ENCODE results near the gene BRIX1.

DNA sequence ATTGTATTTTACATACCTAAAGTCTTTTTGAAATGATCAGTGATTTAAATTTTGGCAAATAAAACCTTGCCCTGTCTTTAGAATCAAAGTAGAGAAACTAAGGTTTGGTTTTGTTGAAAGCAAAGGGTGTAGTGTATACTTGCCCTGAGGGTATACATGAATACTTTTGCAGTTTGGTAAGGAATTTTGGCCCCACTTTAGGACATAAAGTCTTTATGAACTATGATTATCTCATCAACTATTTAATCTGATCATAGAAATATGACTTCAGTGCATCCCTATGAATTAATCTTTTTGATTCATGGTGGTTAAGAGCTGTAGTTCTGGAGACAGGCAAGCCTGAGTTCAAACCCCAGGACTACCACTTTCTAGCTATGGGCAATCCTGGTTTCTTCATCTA lies 17.9 kb upstream of the BRIX1 start:
- no peak for TF ChIP-seq YY1 (IDR thresholded peaks at IDR 0.05; ENCODE audit: low read depth)
- TF ChIP-seq, protein P1, sequence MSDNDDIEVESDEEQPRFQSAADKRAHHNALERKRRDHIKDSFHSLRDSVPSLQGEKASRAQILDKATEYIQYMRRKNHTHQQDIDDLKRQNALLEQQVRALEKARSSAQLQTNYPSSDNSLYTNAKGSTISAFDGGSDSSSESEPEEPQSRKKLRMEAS (IDR thresholded peaks at IDR 0.05), result no peak
- no peak for TF ChIP-seq TEAD4 (IDR thresholded peaks at IDR 0.05)
- no peak for TF ChIP-seq EP300 (IDR thresholded peaks at IDR 0.05; ENCODE audit: borderline replicate concordance)
- TF ChIP-seq FOXM1 (IDR thresholded peaks at IDR 0.05; ENCODE audit: borderline replicate concordance, low read depth), result no peak
- no peak for TF ChIP-seq TAF1 (IDR thresholded peaks at IDR 0.05; ENCODE audit: low read depth)
- TF ChIP-seq RAD21 (IDR thresholded peaks at IDR 0.05; ENCODE audit: low read depth), result no peak
- TF ChIP-seq, protein P2, sequence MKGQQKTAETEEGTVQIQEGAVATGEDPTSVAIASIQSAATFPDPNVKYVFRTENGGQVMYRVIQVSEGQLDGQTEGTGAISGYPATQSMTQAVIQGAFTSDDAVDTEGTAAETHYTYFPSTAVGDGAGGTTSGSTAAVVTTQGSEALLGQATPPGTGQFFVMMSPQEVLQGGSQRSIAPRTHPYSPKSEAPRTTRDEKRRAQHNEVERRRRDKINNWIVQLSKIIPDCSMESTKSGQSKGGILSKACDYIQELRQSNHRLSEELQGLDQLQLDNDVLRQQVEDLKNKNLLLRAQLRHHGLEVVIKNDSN (IDR thresholded peaks at IDR 0.05), result no peak

All from Ishikawa (cell line).